Measurements from ENCODE around the gene ADAMTS20. TPM values are rescaled to one million over a fixed set of nuclear protein-coding genes. Genes with fewer than 3 reads are reported as not detected.
"Not testable (repeated sequence)": the region's sequence is repeated elsewhere in the genome, so short reads cannot be mapped to it uniquely, and the experiment has no call there.

ADAMTS20 gene
- total RNA-seq, 2 donors from 2014 or later, result 0.70 to 1.1 TPM

DNA sequence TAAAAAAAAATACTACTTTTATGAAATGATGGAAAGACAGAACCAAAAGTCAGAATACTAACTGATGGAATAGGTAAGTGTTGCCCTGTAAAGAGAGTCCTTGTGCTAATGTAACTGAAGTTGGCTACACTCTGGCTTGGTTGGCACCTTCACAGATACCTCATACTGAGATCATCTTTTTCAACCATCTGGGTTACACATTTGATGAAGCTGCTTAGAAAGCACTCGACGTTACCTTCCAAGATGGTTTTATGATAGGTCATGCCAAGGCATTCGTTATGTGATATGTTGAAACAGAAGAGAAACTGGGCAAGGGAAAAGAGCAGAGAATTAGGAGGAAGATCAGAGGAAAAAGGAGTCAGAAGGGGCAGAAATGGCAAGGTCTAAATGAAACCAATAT is 203.8 kb downstream of the ADAMTS20 start:
- no peak overlapping the region for H3K27ac Mint-ChIP-seq

DNA sequence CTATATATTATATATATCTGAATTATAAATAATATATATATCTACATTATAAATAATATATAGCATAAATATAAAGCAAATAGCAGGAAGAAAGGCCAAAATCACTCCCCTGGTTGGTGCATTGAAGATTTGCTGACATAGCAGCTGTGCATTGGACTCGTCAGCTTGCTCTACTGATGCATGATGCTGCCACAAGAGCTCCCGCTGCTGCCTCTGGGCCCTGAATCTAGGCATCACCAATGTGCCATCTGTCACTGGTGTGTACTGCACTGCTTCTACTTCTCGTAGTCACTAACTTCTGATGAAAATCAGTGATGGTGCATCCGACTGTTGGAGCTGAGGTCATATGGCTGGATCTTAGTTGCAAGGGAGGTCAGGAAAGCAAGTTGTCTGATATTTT is 205.0 kb downstream of the ADAMTS20 start:
- H3K4me3 ChIP-seq (ENCODE audit: low read length), result no peak overlapping the region
- H3K9me3 ChIP-seq (ENCODE audit: control insufficient read depth, low read length), result peaks cover 36% of the 10 kb centered on the region
- no peaks in the 10 kb centered on the region for H3K4me1 ChIP-seq (ENCODE audit: control insufficient read depth, insufficient read depth, low read length)
- no peaks in the 10 kb centered on the region for H3K27me3 ChIP-seq (ENCODE audit: control insufficient read depth, insufficient read depth, low read length, poor library complexity, severe bottlenecking)
- DNase-seq, result no peak
- H3K9me3 Mint-ChIP-seq, result peaks cover 32% of the 10 kb centered on the region
- H3K27ac ChIP-seq (ENCODE audit: low read depth, low read length), result no peak overlapping the region
- H3K36me3 Mint-ChIP-seq (ENCODE audit: low read depth), result no peaks in the 10 kb centered on the region
- 96 to 98% methylated on average over 4 of the region's 4 CpGs for WGBS, 2 experiments (ENCODE audit: insufficient coverage in 1 of 2, insufficient read length in 1 of 2)
- no peak overlapping the region for H3K27ac Mint-ChIP-seq
- no peak overlapping the region for H3K9ac ChIP-seq (ENCODE audit: extremely low read depth, low read length, poor library complexity, severe bottlenecking)
- H3K4me3 Mint-ChIP-seq, result no peak overlapping the region
- TF ChIP-seq, protein P1, sequence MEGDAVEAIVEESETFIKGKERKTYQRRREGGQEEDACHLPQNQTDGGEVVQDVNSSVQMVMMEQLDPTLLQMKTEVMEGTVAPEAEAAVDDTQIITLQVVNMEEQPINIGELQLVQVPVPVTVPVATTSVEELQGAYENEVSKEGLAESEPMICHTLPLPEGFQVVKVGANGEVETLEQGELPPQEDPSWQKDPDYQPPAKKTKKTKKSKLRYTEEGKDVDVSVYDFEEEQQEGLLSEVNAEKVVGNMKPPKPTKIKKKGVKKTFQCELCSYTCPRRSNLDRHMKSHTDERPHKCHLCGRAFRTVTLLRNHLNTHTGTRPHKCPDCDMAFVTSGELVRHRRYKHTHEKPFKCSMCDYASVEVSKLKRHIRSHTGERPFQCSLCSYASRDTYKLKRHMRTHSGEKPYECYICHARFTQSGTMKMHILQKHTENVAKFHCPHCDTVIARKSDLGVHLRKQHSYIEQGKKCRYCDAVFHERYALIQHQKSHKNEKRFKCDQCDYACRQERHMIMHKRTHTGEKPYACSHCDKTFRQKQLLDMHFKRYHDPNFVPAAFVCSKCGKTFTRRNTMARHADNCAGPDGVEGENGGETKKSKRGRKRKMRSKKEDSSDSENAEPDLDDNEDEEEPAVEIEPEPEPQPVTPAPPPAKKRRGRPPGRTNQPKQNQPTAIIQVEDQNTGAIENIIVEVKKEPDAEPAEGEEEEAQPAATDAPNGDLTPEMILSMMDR (conservative IDR thresholded peaks at IDR 0.05), result no peak
- no peaks in the 10 kb centered on the region for H3K4me1 Mint-ChIP-seq
- H3K36me3 ChIP-seq (ENCODE audit: control insufficient read depth, insufficient read depth, low read length), result no peaks in the 10 kb centered on the region
- H3K27me3 Mint-ChIP-seq (ENCODE audit: insufficient read depth), result peaks cover 2% of the 10 kb centered on the region

More for the DNA sequence above, 203.8 kb downstream of the ADAMTS20 start:
- H3K4me3 Mint-ChIP-seq, result no peak overlapping the region
- Histone ChIP-seq H3K27ac (ENCODE audit: low read depth, low read length) (no peak overlapping the region), H3K9ac (ENCODE audit: extremely low read depth, low read length, poor library complexity, severe bottlenecking) (no peak overlapping the region), H3K27me3 (ENCODE audit: control insufficient read depth, insufficient read depth, low read length, poor library complexity, severe bottlenecking) (no peaks in the 10 kb centered on the region), H3K36me3 (ENCODE audit: control insufficient read depth, insufficient read depth, low read length) (no peaks in the 10 kb centered on the region), H3K4me1 (ENCODE audit: control insufficient read depth, insufficient read depth, low read length) (no peaks in the 10 kb centered on the region), H3K9me3 (ENCODE audit: control insufficient read depth, low read length) (peaks cover 33% of the 10 kb centered on the region), H3K4me3 (ENCODE audit: low read length) (no peak overlapping the region)
- 88 to 90% methylated on average over 1 to 3 of the region's 3 CpGs for WGBS, 2 experiments (ENCODE audit: insufficient coverage in 1 of 2, insufficient read length in 1 of 2)
- peaks cover 29% of the 10 kb centered on the region for H3K9me3 Mint-ChIP-seq
- TF ChIP-seq, protein P1 (conservative IDR thresholded peaks at IDR 0.05), result no peak
- H3K27me3 Mint-ChIP-seq (ENCODE audit: insufficient read depth), result peaks cover 2% of the 10 kb centered on the region
- no peaks in the 10 kb centered on the region for H3K4me1 Mint-ChIP-seq
- no peaks in the 10 kb centered on the region for H3K36me3 Mint-ChIP-seq (ENCODE audit: low read depth)
- DNase-seq, result no peak

DNA sequence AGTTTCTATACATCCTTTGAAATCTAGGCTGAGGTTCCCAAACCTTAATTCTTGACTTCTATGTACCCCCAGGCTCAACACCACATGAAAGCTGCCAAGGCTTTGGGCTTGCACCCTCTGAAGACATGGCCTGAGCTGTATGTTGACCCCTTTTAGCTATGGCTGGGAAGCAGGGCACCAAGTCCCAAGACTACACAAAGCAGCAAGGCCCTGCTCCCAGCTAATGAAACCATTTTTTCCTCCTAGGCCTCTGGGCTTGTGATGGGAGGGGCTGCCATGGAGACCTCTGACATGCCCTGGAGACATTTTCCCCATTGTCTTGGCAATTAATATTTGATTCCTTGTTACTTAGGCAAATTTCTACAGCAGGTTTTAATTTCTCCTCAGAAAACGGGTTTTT is 207.0 kb downstream of the ADAMTS20 start:
- H3K27ac Mint-ChIP-seq, result no peak overlapping the region
- Histone ChIP-seq H3K27ac (ENCODE audit: low read depth, low read length) (no peak overlapping the region), H3K4me1 (ENCODE audit: control insufficient read depth, insufficient read depth, low read length) (no peaks in the 10 kb centered on the region), H3K9me3 (ENCODE audit: control insufficient read depth, low read length) (peaks cover 36% of the 10 kb centered on the region), H3K9ac (ENCODE audit: extremely low read depth, low read length, poor library complexity, severe bottlenecking) (no peak overlapping the region), H3K27me3 (ENCODE audit: control insufficient read depth, insufficient read depth, low read length, poor library complexity, severe bottlenecking) (peaks cover 11% of the 10 kb centered on the region), H3K36me3 (ENCODE audit: control insufficient read depth, insufficient read depth, low read length) (no peaks in the 10 kb centered on the region), H3K4me3 (ENCODE audit: low read length) (peak overlapping the region; percentile 7)
- H3K36me3 Mint-ChIP-seq (ENCODE audit: low read depth), result no peaks in the 10 kb centered on the region
- TF ChIP-seq, protein P1 (conservative IDR thresholded peaks at IDR 0.05), result no peak
- no peak for DNase-seq
- WGBS, 2 experiments (ENCODE audit: insufficient coverage in 1 of 2, insufficient read length in 1 of 2), result 83 to 92% methylated on average over 1 of the region's 1 CpG
- H3K4me3 Mint-ChIP-seq, result no peak overlapping the region
- H3K27me3 Mint-ChIP-seq (ENCODE audit: insufficient read depth), result peaks cover 12% of the 10 kb centered on the region
- H3K4me1 Mint-ChIP-seq, result no peaks in the 10 kb centered on the region
- H3K9me3 Mint-ChIP-seq, result peaks cover 32% of the 10 kb centered on the region

DNA sequence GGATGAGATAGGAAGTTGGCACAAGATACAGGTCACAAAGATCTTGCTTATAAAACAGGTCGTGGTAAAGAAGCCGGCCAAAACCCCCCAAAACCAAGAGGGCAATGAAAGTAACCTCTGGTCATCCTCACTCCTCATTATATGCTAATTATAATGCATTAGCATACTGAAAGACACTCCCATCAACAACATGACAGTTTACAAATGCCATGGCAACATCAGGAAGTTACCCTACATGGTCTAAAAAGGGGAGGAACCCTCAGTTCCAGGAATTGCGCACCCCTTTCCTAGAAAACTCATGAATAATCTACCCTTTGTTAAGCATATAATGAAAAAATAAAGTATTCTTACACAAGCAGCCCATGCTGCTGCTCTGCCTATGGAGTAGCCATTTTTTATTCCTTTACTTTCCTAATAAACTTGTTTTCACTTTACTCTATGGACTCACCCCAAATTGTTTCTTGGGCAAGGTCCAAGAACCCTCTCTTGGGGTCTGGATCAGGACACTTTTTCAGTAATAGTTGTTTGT is 210.2 kb downstream of the ADAMTS20 start:
- Mint-ChIP-seq H3K27me3 (ENCODE audit: insufficient read depth) (peaks cover 17% of the 10 kb centered on the region), H3K4me1 (peaks cover 16% of the 10 kb centered on the region), H3K9me3 (peaks cover 32% of the 10 kb centered on the region)
- not testable (repeated sequence) for H3K27ac ChIP-seq (ENCODE audit: low read depth, low read length); H3K36me3 ChIP-seq (ENCODE audit: control insufficient read depth, insufficient read depth, low read length); H3K36me3 Mint-ChIP-seq (ENCODE audit: low read depth); DNase-seq; H3K4me3 ChIP-seq (ENCODE audit: low read length); H3K27ac Mint-ChIP-seq; H3K4me3 Mint-ChIP-seq; H3K9ac ChIP-seq (ENCODE audit: extremely low read depth, low read length, poor library complexity, severe bottlenecking); H3K4me1 ChIP-seq (ENCODE audit: control insufficient read depth, insufficient read depth, low read length)
- Histone ChIP-seq H3K27me3 (ENCODE audit: control insufficient read depth, insufficient read depth, low read length, poor library complexity, severe bottlenecking) (peaks cover 20% of the 10 kb centered on the region), H3K9me3 (ENCODE audit: control insufficient read depth, low read length) (peaks cover 36% of the 10 kb centered on the region)
- 94% methylated on average over 3 of the region's 3 CpGs; no CpG with 5 or more reads in 1 of the 2 experiments for WGBS, 2 experiments (ENCODE audit: insufficient coverage in 1 of 2, insufficient read length in 1 of 2)

All from endodermal cell (in vitro differentiated cells).